Vagina (tissue), 2 donors: ENCODE measurements around the gene ULBP2.

ENCODE experiments used
- CTCF ChIP-seq, 3 experiments: fragments of 450-650 bp in 2 of 3; fragments of 200-600 bp in 1 of 3; sonication (generic) in 1 of 3; IDR thresholded peaks; one replicate each; pipeline ENCODE4 v1.5.1; 2017 to 2019; ENCODE audit warnings: antibody characterized with exemption in 3 of 3, mild to moderate bottlenecking in 2 of 3, moderate library complexity in 2 of 3
- POLR2AphosphoS5 ChIP-seq, 2 donors: sonication (generic); formaldehyde crosslinking; IDR thresholded peaks; one replicate each; pipeline ENCODE4 v1.9.0; 2017; ENCODE audit warnings: antibody characterized with exemption in 2 of 2, mild to moderate bottlenecking in 2 of 2, low read depth in 1 of 2; ENCODE audit not compliant: insufficient read depth in 1 of 2

GRCh38 chr6:149910721-149911151 is 31.1 kb upstream of the ULBP2 start:
- TF ChIP-seq CTCF (IDR thresholded peaks at IDR 0.05), result no peak
- no peak for TF ChIP-seq POLR2AphosphoS5 (IDR thresholded peaks at IDR 0.05; ENCODE audit: insufficient read depth in 1 of 2, low read depth in 1 of 2)
